DMS 273 (cell line): ENCODE measurements around the gene MAGI1.

ENCODE experiments used
- DNase-seq: peaks from one replicate; lab custom pipeline; 2025; ENCODE audit not compliant: unreplicated experiment; lab: John Stamatoyannopoulos, UW

Gene MAGI1

GRCh38 chr3:65762235-65762580 is 276.5 kb downstream of the MAGI1 start:
- DNase-seq = no peak

GRCh38 chr3:65761446-65762234 is 277.1 kb downstream of the MAGI1 start:
- DNase-seq = no peak

GRCh38 chr3:65758876-65759598 is 279.7 kb downstream of the MAGI1 start:
- DNase-seq = no peak

- DNase-seq = no peak
These were observed 280.3 kb downstream of the MAGI1 start for GRCh38 chr3:65758438-65758837.

GRCh38 chr3:65752636-65753035 is 286.1 kb downstream of the MAGI1 start:
- DNase-seq = no peak

- DNase-seq = peak; percentile 72
These were observed 287.5 kb downstream of the MAGI1 start for GRCh38 chr3:65751123-65751700.

- no peak for DNase-seq
These were observed 289.7 kb downstream of the MAGI1 start for GRCh38 chr3:65749066-65749465.

GRCh38 chr3:65748326-65748725 is 290.4 kb downstream of the MAGI1 start:
- no peak for DNase-seq

- DNase-seq = no peak
These were observed 291.9 kb downstream of the MAGI1 start for GRCh38 chr3:65746848-65747247.

- peak; percentile 18 for DNase-seq
These were observed 293.4 kb downstream of the MAGI1 start for GRCh38 chr3:65745306-65745705.

GRCh38 chr3:65742914-65743313 is 295.8 kb downstream of the MAGI1 start:
- DNase-seq = no peak

- DNase-seq = no peak
These were observed 297.2 kb downstream of the MAGI1 start for GRCh38 chr3:65741540-65741939.

GRCh38 chr3:65739901-65740541 is 298.7 kb downstream of the MAGI1 start:
- no peak for DNase-seq

GRCh38 chr3:65734792-65735191 is 303.9 kb downstream of the MAGI1 start:
- no peak for DNase-seq

GRCh38 chr3:65734382-65734781 is 304.3 kb downstream of the MAGI1 start:
- DNase-seq = no peak

- peak; percentile 18 for DNase-seq
These were observed 305.3 kb downstream of the MAGI1 start for GRCh38 chr3:65733459-65733858.

- DNase-seq = peak; percentile 81
These were observed 306.4 kb downstream of the MAGI1 start for GRCh38 chr3:65732051-65732935.

- no peak for DNase-seq
These were observed 308.3 kb downstream of the MAGI1 start for GRCh38 chr3:65730449-65730848.

- no peak for DNase-seq
These were observed 308.7 kb downstream of the MAGI1 start for GRCh38 chr3:65729973-65730372.

GRCh38 chr3:65729555-65729954 is 309.2 kb downstream of the MAGI1 start:
- DNase-seq = peak; percentile 66

GRCh38 chr3:65728138-65728537 is 310.6 kb downstream of the MAGI1 start:
- DNase-seq = no peak
